ENCODE measurements around the gene VIPR2. TPM values are rescaled to one million over a fixed set of nuclear protein-coding genes. Genes with fewer than 3 reads are reported as not detected.

Gene VIPR2
- total and polyA plus RNA-seq, 3 donors from 2014 or later: 2.5 to 5.3 (median 4.9) TPM

DNA sequence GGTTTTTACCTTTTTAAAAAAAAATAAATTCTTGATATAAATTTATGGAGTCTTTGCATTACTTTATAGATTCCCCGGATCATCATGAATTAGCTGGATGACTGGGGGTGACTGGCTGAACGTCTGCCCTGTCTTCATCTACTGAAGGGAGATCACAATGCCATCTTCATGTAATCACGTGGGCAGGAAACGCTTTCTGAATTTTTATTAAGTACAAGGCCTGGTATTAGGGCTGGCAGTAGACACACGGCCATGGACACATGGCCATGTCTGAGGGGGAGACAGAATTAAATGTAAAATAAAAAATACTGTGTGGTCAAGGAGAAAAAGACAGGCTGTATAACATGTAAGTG is 111.2 kb downstream of the VIPR2 start:
- Histone ChIP-seq H3K27me3 (no peaks in the 10 kb centered on the region), H3K4me1 (peaks cover 10% of the 10 kb centered on the region), H3K27ac (no peak overlapping the region), H3K9me3 (no peaks in the 10 kb centered on the region), H3K4me3 (no peak overlapping the region), H3K36me3 (ENCODE audit: low read depth, missing control alignments) (no peaks in the 10 kb centered on the region)
- 88 to 93% methylated on average over 5 of the region's 5 CpGs for WGBS, 2 donors
- intact Hi-C loops (cut with DNase I; ENCODE audit: low total_unique reads): no loop called here
- DNase-seq: no peak
- TF ChIP-seq POLR2A (IDR thresholded peaks at IDR 0.05) (no peak), CTCF (IDR thresholded peaks at IDR 0.05) (no peak)

DNA sequence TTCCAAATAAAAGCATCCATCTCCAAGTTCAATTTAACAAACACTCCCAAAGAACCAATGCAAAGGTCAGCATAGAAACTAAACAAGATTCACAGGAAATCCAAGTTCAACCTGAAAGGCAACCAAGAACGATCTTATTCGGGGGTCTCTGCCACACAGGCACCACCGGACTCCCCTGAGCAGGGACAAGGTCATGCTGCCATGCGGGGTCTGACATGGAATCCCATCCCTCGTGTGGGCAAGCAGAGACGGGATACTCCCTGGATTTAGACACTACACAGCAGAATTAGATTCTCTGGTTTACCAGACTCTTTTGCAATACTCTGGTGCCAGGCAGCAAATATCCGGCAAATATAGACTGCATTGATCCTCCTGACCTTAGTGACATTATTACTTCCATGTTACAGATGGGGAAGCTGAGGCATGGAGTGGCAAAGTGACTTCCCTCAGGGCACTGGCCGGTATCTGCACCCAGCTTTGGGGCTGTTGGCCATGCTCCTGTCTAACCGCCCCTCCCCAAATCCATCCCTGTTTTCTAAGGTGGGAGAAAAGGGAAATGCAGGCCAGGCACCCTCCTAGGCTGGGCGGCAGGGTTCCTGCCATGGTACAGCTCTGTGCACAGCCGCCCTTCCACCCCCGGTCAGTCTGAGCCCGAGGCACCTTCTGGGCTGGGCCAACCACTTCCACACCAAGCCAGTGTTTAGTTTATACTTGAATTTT is 111.8 kb downstream of the VIPR2 start:
- H3K27me3 ChIP-seq: no peaks in the 10 kb centered on the region
- intact Hi-C loops (cut with DNase I; ENCODE audit: low total_unique reads): no loop called here
- no peak overlapping the region for H3K27ac ChIP-seq
- DNase-seq: peak; percentile 12
- 85 to 86% methylated on average over 12 to 13 of the region's 13 CpGs for WGBS, 2 donors
- no peaks in the 10 kb centered on the region for H3K9me3 ChIP-seq
- no peak for TF ChIP-seq POLR2A (IDR thresholded peaks at IDR 0.05)
- TF ChIP-seq CTCF (IDR thresholded peaks at IDR 0.05): no peak
- H3K4me1 ChIP-seq: peaks cover 10% of the 10 kb centered on the region
- H3K4me3 ChIP-seq: no peak overlapping the region
- no peaks in the 10 kb centered on the region for H3K36me3 ChIP-seq (ENCODE audit: low read depth, missing control alignments)

- intact Hi-C loops (cut with DNase I; ENCODE audit: low total_unique reads): no loop called here
- peak; percentile 32 for DNase-seq
- Histone ChIP-seq H3K4me1 (peaks cover 10% of the 10 kb centered on the region), H3K36me3 (ENCODE audit: low read depth, missing control alignments) (no peaks in the 10 kb centered on the region), H3K27me3 (no peaks in the 10 kb centered on the region), H3K4me3 (no peak overlapping the region), H3K9me3 (no peaks in the 10 kb centered on the region), H3K27ac (no peak overlapping the region)
- WGBS, 2 donors: 53 to 59% methylated on average over 3 to 14 of the region's 14 CpGs
- TF ChIP-seq POLR2A (IDR thresholded peaks at IDR 0.05) (no peak), CTCF (IDR thresholded peaks at IDR 0.05) (no peak)
Measured at GRCh38 chr7:159032322-159032721, 112.3 kb downstream of the VIPR2 start.

GRCh38 chr7:159031750-159032149 is 112.9 kb downstream of the VIPR2 start:
- whole genome bisulfite sequencing, 2 donors: 66 to 79% methylated on average over 12 to 17 of the region's 17 CpGs
- TF ChIP-seq CTCF (IDR thresholded peaks at IDR 0.05) (no peak), POLR2A (IDR thresholded peaks at IDR 0.05) (no peak)
- Histone ChIP-seq H3K4me3 (peak overlapping the region in 1 of 2 donors; percentile 57), H3K27ac (peak overlapping the region in 1 of 2 donors; percentile 58), H3K36me3 (ENCODE audit: low read depth, missing control alignments) (no peaks in the 10 kb centered on the region), H3K27me3 (no peaks in the 10 kb centered on the region), H3K9me3 (no peaks in the 10 kb centered on the region), H3K4me1 (peaks cover 10% of the 10 kb centered on the region)
- intact Hi-C loops (cut with DNase I; ENCODE audit: low total_unique reads): no loop called here
- peak; percentile 17 for DNase-seq
